Activated T-helper 1 cell treated with Interleukin-2 at 50 U/mL for 16 hours (primary cell): ENCODE results near the gene IGSF11.
A peak's percentile ranks its signal among the peaks of the same experiment; 100 is the strongest.
"Not testable (repeated sequence)": the region's sequence is repeated elsewhere in the genome, so short reads cannot be mapped to it uniquely, and the experiment has no call there.

Experiments
- DNase-seq: peaks from one replicate; pipeline ENCODE4 v3.0.0-alpha.2; 2020; ENCODE audit warnings: low read depth

IGSF11 gene, protein sequence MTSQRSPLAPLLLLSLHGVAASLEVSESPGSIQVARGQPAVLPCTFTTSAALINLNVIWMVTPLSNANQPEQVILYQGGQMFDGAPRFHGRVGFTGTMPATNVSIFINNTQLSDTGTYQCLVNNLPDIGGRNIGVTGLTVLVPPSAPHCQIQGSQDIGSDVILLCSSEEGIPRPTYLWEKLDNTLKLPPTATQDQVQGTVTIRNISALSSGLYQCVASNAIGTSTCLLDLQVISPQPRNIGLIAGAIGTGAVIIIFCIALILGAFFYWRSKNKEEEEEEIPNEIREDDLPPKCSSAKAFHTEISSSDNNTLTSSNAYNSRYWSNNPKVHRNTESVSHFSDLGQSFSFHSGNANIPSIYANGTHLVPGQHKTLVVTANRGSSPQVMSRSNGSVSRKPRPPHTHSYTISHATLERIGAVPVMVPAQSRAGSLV

DNA sequence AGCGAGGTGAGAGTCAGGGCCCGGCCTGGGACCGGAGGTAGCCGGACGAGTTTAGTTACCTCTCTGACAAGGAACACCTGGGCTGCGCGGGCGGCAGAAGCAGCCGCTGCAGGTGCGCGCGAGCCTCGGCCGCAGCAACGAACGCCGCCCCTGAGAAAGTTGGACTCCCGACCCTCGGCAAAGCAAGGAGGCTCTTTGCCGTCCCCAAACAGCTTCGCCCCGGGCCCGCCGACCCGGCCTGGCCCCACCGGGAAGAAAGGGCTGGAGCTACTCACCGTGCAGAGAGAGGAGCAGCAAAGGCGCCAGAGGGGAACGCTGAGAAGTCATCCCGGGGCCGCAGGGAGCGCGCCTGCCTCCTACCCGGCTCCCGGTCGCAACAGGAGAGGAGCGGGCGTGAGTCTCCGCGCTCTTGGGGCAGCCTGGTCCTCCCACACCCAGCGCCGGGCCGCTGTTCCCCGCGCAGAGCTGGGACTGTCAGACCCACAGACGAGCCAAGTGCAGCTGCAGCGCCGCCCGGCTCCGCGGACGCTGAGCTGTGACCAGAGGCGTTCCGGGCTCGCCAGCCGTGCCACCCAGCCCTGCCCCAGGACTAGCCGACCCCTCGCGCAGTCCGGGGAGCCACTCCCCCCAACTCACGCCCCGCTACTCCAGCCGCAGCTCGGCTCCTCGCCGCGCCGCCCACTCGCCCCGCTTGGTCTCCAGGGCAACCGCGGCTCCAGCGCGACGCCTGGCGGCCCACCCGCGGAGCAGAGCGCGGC lies at the start of gene IGSF11:
Gene IGSF11, minus strand, starts transcription at position 591 of the 758 bp plus-strand sequence. Its CDS starts 264 bp downstream, at position 327.
- peak; percentile 33 for DNase-seq

DNA sequence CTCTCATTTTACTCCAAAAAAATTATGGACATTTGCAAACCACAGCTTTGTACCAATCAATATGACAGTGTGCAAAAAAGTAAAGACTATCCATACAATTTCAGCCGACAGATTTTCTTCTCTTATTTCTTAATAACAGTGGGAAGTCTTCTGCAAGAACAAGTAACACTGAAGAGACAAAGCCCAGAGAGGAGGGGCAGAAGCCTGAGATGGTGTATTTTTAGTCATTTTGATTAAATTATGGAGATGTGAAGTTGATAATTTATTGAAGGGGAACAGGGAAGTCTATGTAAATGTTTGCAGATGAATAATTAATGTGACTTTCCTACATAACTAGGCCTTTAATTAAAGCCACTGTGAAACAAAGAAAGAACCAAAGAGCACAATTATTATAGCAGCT lies 45.7 kb upstream of the IGSF11 start:
- no peak for DNase-seq

DNA sequence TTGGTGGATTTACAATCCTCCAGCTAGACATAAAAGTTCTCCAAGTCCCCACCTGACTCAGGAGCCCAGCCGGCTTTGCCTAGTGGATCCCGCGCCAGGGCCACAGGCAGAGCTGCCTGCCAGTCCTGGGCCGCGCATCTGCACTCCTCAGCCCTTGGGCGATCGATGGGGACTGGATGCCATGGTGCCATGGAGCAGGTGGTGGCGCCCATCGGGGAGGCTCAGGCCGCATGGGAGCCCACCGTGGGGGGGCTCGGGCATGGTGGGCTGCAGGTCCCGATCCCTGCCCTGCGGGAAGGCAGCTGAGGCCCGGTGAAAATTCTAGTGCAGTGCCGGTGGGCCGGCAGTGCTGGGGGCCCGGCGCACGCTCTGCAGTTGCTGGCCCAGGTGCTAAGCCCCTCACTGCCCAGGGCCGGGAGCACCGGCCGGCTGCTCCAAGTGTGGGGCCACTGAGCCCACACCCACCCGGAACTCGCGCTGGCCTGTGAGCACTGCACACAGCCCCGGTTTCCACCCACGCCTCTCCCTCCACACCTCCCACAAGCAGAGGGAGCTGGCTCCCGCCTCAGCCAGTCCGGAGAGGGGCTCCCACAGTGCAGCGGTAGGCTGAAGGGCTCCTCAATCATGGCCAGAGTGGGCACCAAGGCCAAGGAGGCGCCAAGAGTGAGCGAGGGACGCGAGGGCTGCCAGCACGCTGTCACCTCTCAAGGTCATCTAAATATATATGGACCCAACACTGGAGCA lies 38.8 kb upstream of the IGSF11 start:
- DNase-seq, result no peak

DNA sequence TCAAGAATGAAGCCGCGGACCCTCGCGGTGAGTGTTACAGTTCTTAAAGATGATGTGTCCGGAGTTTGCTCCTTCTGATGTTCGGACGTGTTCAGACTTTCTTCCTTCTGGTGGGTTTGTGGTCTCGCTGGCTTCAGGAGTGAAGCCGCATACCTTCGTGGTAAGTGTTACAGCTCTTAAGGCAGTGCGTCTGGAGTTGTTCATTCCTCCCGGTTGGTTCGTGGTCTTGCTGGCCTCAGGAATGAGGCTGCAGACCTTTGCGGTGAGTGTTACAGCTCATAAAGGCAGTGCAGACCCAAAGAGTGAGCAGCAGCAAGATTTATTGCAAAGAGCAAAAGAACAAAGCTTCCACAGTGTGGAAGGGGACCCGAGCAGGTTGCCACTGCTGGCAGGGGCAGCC lies 37.8 kb upstream of the IGSF11 start:
- DNase-seq, result not testable (repeated sequence)

DNA sequence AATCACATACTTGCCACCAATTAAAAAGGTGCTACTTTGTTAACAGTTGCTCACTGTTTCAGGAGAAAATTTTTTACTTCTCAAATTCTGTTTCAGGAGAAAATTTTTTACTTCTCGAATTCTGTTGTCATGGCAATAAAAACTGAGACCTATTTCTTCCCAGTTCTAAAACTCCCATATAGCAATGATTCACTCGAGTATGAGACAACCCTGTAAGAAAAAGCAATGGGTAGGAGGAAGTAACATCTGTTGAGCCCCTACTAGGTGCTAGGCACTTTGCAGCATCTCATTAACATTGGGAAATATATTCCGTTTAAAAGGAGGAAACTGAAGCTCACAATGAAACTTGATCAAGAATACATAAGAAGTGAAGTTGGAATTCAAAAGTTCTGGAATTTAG lies 35.1 kb upstream of the IGSF11 start:
- no peak for DNase-seq

DNA sequence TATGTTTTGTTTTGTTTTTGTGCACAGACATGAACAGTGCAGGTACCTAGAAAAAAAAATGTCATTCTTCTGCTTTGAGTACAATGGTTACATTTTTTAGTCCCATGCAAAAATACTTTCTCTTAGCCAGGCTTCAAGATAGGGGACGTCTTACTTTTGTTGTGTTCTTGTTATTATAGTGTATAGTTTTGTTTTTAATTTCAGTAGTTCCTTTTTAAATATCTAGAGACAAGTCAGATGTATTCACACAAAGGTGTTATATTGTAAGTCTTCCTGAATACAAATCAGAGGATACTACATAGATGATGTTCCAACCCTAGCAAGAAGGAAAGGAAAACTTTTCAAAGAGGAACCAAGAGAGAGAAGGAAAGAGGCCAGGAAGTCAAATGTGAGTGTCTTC lies 28.8 kb upstream of the IGSF11 start:
- no peak for DNase-seq

DNA sequence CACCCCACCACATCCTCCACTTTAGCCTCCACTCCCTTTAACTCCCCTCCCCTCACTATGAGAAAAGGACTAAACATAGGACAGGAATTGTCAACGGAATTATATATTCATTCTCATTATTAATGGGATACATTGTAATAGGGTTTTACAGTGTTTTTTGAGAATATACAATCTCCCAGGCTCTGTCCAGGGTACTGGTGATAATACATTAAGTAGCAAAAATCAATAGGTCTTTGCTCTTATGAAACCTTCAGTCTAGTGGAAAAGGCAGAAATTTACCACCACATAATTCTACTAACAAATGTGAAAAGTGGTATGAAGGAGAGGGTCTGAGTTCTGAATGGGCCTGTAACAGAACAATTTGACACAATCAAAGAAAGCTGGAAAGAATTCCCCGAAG lies 28.2 kb upstream of the IGSF11 start:
- no peak for DNase-seq

DNA sequence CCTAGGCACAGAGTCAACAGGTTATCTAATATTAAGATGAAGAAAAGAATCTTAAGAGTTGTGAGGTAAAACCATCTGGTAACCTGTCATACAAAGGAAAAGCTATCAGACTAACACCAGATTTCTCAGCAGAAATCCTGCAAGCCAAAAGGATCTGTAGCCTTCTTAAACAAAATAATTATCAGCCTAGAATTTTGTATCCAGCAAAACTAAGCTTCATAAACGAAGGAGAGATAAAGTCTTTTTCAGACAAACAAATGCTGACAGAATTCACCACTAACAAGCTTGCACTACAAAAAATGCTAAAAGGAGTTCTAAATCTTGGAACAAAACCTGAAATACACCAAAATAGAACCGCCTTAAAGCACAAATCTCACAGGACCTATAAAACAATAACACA lies 9.9 kb upstream of the IGSF11 start:
- no peak for DNase-seq

DNA sequence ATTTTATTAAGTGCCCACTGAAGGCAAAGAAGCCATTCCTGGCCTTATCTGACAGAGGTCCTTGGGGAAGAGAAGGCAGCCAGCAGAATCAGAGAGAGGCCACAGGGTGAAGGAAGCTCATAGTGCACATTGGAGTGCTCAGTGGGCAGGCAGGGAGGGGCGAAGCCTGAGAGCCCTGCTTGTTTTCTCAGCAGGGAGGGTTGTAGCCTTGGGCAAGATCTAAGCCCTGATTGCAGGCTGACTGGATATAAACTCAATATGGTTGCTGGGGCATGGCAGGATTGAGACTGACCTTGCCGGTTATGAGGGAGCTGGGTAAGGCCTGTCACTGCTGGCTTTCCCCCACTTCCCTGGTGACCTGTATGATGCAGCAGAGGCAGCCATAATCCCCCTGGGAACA lies 7.5 kb upstream of the IGSF11 start:
- DNase-seq, result no peak

DNA sequence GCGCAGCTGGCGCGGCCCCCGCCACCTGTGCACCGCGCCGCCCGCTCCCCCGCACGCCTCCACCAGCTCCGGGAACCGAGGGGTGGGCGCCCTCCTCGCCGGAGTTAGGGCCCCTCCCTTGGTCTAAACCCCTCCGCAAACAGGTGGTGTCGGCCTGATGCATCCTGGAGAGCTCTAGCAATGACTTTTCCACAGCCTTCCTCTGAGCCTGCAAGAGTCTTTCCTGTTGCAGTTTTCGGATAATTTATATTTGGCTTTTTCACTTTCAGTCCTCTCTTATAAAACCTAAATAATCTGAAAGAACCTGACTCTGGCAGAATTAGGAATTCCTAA lies 334 bp upstream of the IGSF11 start:
- DNase-seq, result no peak

DNA sequence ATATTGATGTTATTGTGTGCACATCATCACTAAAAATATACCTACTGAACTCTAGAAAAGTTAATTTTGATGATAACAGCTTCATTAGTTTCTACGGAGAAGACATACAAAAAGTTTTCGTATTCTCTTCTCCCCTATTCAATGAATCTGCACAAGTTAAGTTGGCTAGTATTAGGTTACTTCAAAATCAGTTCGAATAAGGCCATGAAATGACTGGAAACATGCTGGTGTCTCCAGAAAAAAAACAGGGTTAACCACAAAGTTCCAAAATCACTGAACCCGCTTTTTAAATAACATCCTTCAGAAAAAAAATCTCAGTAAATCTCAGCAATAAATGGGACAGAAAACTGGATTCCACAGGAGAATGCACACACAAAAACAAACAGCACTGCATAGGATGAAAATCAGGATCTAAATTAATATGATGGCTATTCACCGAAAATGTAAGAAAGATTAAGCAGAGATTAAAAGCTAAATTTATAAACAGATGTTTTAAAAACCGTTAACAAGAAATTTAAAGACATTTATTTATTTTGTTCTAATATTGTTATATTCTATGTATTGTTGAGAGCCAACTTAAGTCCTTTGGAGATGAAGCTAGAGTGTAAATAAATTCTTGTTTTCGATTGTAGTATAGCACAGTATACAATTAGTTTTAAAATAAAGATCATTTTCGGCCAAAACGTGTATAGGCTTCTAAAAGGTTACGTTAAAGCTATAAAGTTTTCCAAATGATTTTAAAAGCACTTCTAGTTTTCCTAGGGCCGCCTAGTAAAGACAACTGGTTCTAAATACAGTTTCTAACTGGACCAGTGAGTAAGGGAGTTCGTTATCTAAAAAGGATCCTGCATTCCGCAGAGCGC lies 1.0 kb downstream of the IGSF11 start:
- DNase-seq, result no peak

DNA sequence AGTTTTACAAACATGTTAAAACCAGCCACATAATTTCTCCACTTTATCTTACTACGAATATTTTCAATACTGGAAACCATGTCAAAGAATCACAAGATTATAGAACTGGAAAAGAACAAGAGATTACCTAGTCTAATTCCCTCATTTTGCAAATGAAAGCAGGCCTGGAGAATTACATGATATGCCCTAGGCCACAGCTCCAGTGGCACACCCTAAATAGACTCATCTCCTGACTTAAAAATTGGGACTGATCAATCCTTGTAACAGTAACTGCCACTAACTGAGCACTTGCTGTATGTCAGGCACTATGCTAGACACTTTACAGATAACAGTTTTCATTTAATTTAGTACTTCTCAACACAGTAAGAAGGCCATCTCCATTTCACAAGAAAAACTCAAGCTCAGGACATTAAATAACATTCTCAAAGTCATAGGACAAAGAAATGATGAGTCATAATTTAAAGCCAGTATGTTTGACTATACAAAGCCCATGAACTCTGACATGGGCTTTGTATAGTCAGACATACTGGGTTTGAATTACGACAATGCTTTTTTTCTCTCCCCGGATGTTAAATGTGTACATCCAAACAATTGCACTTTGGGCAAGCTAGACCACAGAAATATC lies 9.4 kb downstream of the IGSF11 start:
- DNase-seq, result no peak

DNA sequence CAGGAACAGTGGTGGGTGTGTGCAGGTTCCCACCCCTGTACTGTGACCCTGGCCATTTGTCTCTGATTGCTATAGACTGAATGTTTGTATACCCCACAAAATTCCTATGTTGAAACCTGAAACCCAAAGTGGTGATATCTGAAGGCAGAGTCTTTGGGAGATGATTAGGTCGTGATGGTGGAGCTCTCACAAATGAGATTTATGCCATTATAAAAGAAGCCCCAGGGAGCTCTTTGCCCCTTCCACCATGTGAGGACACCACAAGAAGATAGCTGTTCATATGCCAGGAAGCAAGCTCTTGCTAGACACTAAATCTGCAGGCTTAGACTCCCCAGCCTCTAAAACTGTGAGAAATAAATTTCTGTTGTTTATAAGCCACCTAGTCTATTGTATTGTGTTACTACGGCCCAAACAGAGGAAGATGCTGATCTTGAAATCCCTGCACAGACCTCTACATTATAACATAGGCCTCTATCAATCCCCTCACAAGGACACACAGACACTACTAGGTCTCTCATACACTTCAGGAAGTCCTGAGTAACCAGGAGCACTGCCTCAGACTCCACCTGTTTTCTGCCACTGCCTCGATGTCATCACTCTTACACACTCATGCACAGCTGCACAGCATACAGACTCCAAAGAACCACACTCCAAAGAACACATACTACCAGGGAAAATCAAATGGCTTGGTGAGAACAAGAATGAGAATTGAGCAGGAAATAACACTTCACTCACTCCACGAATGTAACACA lies 14.7 kb downstream of the IGSF11 start:
- no peak for DNase-seq

DNA sequence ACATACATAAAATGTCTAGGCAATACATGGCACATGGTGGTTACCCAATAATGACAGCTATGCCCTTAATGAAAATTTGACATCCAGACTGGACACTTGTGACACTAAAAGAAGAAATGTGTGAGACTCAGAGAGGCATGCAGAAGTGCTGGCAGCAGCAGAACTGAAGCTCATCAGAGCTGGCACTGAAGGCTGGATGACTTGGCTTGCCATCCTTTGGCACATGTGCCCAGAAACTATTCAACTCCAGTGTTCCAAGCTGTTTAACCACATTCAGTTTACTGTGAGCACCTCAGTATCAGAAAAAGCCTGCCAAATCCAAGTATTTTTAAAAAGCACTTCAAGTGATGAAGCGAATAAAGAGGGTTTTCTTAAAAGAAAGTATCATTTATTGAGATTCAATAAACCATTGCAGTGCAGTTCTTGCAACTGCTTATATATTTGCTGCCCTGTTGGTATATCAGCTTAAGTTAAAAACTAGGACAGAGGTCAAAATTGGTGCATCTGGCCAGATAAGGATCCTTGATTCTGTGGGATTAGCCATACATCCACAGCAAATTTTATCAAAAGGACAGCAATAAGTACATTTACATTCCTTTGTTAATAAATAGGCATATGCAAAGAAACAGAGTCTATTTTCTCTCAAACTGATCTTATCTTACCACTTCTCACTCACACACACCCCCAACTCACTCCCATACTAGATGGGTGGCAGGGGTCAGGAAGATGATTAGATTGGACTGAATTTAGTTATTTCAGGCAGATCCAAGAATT lies 15.8 kb downstream of the IGSF11 start:
- no peak for DNase-seq

DNA sequence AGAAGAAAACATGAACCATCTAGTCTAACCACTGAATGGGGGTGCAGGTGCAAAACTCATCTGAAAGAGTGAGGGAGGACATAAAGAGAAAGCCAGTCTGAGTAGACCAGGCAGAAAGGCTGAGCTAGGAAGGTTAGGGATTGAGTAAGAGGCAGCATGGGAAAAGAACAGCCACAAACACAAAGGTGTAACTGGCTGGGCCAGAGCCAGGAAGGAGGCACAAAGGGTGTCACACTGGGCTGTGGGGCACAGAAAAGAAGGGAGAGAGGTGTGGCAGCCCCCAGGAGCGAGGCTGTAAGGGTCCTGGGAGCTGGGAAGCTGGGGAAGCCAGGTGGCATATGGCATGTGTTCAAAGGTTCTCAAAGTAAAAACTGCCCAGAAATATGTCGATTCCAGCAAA lies 18.7 kb downstream of the IGSF11 start:
- no peak for DNase-seq

DNA sequence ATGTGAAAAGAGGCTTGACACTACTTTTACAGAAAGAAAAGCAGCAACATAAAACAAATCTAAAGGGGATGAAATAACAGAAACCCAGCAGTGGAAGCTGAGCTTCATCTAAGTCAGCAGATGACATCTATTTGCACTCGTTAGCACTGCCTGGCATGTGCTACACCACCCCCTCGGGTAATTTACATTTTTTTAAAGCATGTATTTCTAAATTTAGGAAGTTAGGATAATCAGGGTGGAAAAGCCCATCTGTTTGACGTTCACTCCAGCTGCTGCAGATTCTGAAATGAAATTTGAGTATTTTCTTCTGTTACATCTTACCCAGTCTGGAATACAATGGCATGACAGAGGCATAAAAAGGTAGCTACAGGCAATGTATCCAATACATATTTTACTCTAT lies 20.7 kb downstream of the IGSF11 start:
- DNase-seq, result no peak

DNA sequence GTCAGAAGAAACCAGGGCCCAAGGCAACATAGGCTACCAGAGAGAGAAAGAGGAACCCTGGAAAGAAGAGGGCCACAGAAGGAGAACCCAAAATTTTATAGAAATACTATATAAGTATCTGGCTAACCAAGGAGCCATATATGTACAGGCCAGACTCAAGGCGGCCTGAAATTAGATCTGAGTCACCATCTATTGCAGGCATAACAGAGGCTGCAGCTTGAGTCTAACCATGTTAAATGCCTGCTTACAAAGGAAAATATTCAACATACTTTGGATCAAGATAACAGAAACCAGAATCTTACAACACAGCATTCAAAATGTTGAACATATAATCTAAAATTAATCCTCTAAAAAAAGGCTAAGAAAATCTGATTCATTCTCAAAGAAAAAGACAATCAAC lies 23.1 kb downstream of the IGSF11 start:
- no peak for DNase-seq

DNA sequence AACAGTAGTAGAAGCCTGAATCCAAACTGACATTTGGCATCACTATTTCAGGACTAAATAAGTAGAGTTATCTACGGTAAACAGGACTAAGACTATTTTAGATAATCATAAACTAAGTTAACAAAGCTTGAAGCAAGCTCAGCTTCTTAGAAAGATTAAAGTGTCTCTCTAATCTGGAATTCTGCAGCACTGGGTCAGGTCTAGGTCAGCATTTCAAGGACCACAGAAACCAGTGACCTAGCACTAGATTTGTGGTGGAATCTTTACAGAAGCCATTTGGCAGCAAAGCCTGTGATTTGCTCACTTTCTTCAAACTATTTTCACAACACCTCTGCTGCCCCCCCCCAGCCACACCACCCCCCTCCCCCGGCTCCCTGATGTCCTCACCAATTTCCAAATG lies 37.5 kb downstream of the IGSF11 start:
- DNase-seq, result no peak

DNA sequence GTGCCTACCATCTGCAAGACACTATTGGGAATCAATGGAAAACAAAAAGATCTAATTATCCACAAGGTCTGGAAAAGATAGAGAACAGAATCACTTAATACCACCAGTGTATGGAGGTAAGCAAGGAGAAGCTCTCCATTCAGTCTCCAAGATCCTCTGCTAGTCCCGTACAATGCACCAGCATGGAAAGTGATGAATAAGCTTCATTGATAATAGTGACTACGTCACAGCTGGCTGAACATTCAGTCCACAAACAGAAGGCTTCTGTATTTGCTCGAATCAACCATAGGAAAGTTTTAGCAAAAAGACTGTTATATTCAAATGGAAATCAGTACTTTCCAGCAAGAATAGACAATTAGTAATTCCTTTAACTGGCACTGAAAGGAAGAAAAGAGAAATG lies 42.9 kb downstream of the IGSF11 start:
- DNase-seq, result no peak
